DND-41 (cell line): ENCODE results near the gene CALCOCO2.

Experiments used
- CTCF ChIP-seq: IDR thresholded peaks from 2 replicates; pipeline ENCODE4 v1.5.1; 2012; ENCODE audit warnings: borderline replicate concordance, low read length, moderate library complexity, mild to moderate bottlenecking; ENCODE audit not compliant: poor library complexity, severe bottlenecking; ENCODE audit errors: extremely low read depth
- EZH2 ChIP-seq: IDR thresholded peaks from 3 replicates; pipeline ENCODE4 v1.6.1; 2012; ENCODE audit warnings: borderline replicate concordance, low read depth, mild to moderate bottlenecking, moderate library complexity, low read length, inconsistent platforms; ENCODE audit not compliant: severe bottlenecking

- TF ChIP-seq CTCF (no peak), EZH2 (no peak)
These were observed 15.5 kb upstream of the CALCOCO2 start for GRCh38 chr17:48815311-48815710.
